NCI-H524 treated with DMSO at 0.1 percent for 48 hours (cell line): ENCODE measurements around the gene KNTC1.
"Not testable (repeated sequence)": the region's sequence is repeated elsewhere in the genome, so short reads cannot be mapped to it uniquely, and the experiment has no call there.

ENCODE experiments used
- DNase-seq: peaks from one replicate; lab custom pipeline; 2025; lab: John Stamatoyannopoulos, UW

Gene KNTC1

GRCh38 chr12:122653291-122653690 lies 126.2 kb downstream of the KNTC1 start:
- DNase-seq = not testable (repeated sequence)

- DNase-seq = no peak
These were observed 129.2 kb downstream of the KNTC1 start for GRCh38 chr12:122656298-122656697.

- DNase-seq = no peak
These were observed 132.5 kb downstream of the KNTC1 start for GRCh38 chr12:122659579-122659978.

GRCh38 chr12:122661246-122661645 lies 134.2 kb downstream of the KNTC1 start:
- DNase-seq = no peak

- no peak for DNase-seq
These were observed 134.9 kb downstream of the KNTC1 start for GRCh38 chr12:122661938-122662337.

- no peak for DNase-seq
These were observed 138.3 kb downstream of the KNTC1 start for GRCh38 chr12:122665349-122665748.

GRCh38 chr12:122665759-122666158 lies 138.7 kb downstream of the KNTC1 start:
- no peak for DNase-seq

- DNase-seq = no peak
These were observed 141.2 kb downstream of the KNTC1 start for GRCh38 chr12:122668268-122668667.

GRCh38 chr12:122669397-122670070 lies 142.5 kb downstream of the KNTC1 start:
- no peak for DNase-seq

GRCh38 chr12:122672515-122672914 lies 145.5 kb downstream of the KNTC1 start:
- no peak for DNase-seq
